HG03442 (cell line): ENCODE measurements around the gene SORCS3.

ENCODE experiments used
- ATAC-seq: cut with Tn5 transposase; IDR thresholded peaks from one replicate; pipeline ENCODE4 v1.9.1; 2021; ENCODE audit warnings: mild to moderate bottlenecking, moderate library complexity; ENCODE audit not compliant: unreplicated experiment

Gene SORCS3

GRCh38 chr10:105241254-105241653, 600.2 kb downstream of the SORCS3 start:
- ATAC-seq = no peak

- ATAC-seq = no peak
Observed at GRCh38 chr10:105243381-105243780, 602.3 kb downstream of the SORCS3 start.

- ATAC-seq = no peak
Observed at GRCh38 chr10:105243825-105244224, 602.7 kb downstream of the SORCS3 start.

GRCh38 chr10:105247831-105248499, 606.9 kb downstream of the SORCS3 start:
- no peak for ATAC-seq

- ATAC-seq = no peak
Observed at GRCh38 chr10:105252911-105253310, 611.8 kb downstream of the SORCS3 start.

GRCh38 chr10:105253515-105254212, 612.6 kb downstream of the SORCS3 start:
- no peak for ATAC-seq

GRCh38 chr10:105258036-105258673, 617.1 kb downstream of the SORCS3 start:
- no peak for ATAC-seq

- ATAC-seq = no peak
Observed at GRCh38 chr10:105258674-105259065, 617.6 kb downstream of the SORCS3 start.

GRCh38 chr10:105259201-105259600, 618.1 kb downstream of the SORCS3 start:
- ATAC-seq = no peak

GRCh38 chr10:105262666-105263065, 621.6 kb downstream of the SORCS3 start:
- no peak for ATAC-seq

GRCh38 chr10:105266966-105267539, 626.0 kb downstream of the SORCS3 start:
- no peak for ATAC-seq

- ATAC-seq = no peak
Observed at GRCh38 chr10:105268961-105269360, 627.9 kb downstream of the SORCS3 start.

- ATAC-seq = no peak
Observed at GRCh38 chr10:105269689-105270088, 628.6 kb downstream of the SORCS3 start.

GRCh38 chr10:105274556-105275070, 633.5 kb downstream of the SORCS3 start:
- no peak for ATAC-seq

- no peak for ATAC-seq
Observed at GRCh38 chr10:105278439-105278838, 637.3 kb downstream of the SORCS3 start.

GRCh38 chr10:105279101-105279500, 638.0 kb downstream of the SORCS3 start:
- ATAC-seq = no peak

- ATAC-seq = no peak
Observed at GRCh38 chr10:105280895-105281294, 639.8 kb downstream of the SORCS3 start.

- no peak for ATAC-seq
Observed at GRCh38 chr10:105284476-105285215, 643.6 kb downstream of the SORCS3 start.

GRCh38 chr10:105288026-105288425, 646.9 kb downstream of the SORCS3 start:
- ATAC-seq = no peak

GRCh38 chr10:105288613-105289012, 647.5 kb downstream of the SORCS3 start:
- ATAC-seq = no peak

GRCh38 chr10:105291571-105291970, 650.5 kb downstream of the SORCS3 start:
- ATAC-seq = no peak
